GM18517 (cell line): Measurements from ENCODE around the gene SGCA.

ENCODE experiments used
- ATAC-seq: cut with Tn5 transposase; IDR thresholded peaks from one replicate; pipeline ENCODE4 v1.9.1; 2021; ENCODE audit warnings: mild to moderate bottlenecking, moderate library complexity; ENCODE audit not compliant: unreplicated experiment

The SGCA gene

DNA sequence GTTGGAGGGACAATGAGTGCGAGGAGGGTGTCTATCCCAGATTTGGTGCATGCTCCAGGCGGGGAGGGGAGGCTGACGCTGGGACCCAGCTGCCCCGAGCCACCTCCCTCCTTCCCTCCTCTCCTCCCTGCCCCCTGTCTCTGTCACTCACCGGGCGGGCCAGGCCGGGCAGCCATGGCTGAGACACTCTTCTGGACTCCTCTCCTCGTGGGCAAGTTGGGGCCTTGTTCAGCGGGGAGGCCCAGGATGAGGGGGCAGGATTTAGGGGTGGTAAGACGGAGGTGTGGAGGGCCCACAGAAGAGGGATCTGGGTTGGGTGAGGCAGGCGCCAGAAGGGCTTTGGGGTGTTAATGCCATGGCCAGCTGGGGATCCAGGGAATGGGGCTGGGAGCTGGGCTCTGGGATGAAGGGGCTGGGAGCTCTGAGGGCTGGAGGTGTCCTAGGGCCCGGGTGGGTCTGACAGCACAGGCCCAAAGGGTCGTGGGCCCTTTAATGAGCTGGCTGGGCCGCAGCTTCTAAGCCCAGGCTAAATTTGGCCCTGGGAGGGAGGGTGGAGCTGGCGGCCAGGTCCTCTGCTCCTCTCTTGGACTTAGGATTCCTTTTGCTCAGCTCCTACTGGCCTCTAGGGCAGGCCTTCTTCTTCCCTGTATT, at the start of gene SGCA:
Gene SGCA, plus strand, starts transcription at position 139 of the 651 bp plus-strand sequence. Its CDS starts 36 bp downstream, at position 175.
- no peak for ATAC-seq

DNA sequence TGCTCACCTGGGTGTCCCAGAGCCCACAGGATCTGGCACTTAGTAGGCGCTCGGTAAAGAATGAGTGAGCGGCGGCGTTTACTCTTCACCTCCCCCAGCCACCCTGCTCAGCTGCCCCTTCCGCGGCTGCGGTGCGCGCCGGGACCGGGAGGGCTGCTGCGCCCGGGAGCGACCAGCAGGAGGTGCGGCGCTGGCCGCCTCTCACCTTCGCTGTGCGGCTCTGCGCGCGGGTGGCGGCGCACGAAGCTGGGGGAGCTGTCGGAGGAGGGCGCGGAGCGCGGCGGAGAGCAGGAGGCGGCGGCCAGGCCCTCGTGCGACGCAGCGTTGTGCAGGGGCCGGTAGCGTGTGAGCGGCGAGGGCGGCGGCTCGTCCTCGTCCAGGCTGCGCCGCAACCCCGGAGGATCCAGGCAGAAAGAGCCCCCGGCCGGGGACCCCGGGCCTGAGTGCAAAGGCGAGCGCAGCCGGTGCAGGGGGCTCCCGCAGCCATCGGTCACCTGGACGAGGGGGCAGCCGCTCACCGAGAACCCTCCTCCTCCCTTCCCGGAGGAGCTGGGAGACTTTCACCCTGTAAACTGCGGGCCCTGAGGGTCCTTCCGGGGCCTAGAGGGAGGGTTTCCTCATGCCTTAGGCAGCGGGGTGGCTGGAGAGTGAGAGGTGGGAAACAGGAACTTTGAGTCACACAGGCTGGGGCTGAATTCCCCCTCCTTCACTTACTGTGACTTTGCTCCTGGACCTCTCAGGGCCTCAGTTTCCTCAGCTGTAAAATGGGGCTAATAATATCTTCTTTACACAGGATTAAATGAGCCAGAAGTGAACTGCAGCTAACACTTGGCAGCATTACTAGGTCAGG, 48.4 kb upstream of the SGCA start:
- no peak for ATAC-seq

DNA sequence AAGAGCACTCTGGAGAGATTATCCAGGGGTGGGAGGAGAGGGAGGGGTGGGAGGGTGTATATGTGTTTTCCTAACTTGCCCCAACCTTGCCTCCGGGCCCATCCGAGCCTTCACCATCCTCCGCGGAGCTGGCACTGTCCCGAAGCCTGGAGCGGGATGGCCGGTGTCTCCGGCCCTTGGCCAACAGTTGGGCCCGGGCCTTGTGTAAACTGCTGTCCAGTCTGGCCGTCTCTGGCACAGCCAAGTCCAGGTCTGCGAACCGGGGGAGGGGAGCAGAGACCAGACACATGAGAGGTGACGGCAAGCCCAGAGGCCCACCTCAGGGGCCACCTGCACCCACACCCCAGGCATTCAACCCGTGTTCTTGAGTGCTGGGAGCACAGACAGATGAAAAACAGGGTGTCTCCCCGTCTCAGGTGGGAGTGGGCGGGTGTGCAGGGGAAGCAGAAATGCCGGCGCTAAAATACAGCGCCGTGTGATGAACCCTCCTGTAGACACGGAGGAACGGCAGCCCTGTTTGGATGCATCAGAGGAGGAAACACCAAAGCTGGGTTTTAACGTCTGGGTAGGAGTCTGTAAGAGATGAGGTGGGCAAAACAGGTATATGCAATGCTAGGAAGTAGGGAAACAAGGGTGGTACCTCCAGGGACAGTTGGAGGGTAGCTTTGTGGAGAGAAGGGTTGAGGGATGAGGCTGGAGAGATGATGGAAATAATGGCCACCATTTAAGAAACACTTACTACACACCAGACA, 47.6 kb upstream of the SGCA start:
- no peak for ATAC-seq

DNA sequence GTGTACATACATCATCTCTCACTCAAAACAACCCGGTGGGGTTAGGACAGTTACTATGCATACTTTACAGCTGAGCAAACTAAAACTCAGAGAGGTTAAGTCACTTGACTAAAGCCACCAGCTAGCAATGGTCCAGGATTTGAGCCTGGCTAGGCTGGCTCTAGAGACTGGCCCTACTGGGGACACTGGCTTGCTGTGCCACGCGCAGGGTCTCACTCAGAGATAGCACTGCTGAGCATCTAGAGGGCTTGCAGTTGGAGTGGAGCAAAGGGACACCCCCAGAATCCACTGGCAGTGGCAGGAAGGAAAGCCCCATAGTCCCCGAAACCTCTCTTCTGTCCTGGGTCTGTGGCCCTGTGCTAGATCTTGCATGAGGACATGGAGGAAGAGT, 47.0 kb upstream of the SGCA start:
- ATAC-seq, result no peak

DNA sequence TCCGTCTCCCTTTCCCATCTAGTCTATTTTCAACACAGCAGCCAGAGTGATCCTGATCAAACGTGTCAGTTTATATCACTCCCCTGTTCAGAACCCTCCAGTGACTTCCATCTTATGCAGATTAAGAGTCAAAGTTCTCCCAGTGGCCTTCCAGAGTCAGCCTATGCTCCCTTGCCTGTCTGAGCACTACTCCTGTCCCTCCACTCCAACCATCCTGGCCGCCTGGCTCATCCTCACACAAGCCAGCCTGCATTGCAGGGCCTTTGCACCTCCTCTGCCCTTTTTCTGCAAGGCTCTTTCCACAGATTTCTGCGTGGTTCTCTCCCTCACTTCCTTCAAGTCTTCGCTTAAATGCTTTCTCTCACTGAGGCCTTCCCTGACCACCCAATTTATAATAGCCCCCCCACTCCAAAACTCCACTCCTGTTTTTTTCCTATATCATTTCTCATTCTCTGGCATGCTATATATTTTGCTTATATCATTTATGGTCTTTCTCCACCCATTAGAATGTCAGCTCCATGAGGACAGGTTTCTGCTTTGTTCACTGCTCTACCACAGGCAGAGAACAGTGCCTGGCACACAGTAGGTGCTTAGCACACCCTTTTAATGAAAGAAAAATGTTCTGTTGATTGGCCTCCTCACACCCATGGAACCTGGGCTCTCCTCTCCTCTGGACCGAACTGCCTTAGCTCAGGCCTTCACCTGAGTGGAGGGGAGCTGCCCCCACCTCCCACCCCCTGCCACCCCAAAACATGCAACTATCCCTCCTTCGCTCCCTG, 45.1 kb upstream of the SGCA start:
- ATAC-seq, result no peak

DNA sequence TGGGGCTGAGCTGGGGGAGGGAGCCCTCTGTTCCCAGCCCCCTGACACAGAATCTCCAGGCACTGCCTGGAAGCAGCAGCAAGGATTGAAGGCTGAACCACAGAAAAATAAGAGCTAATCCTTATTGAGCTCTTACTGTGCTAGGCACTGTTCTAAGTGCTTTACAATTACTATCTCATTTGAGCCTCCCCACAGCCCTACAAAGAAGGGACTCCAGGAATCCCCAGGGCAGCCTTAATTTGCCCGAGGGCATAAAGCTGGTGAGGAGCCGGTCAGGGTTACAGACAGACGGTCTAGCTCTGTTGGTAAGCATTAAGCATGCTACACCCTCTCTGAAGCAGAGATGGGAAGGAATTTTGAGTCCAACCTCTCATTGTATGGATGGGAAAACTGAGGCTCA, 42.9 kb upstream of the SGCA start:
- ATAC-seq, result no peak

DNA sequence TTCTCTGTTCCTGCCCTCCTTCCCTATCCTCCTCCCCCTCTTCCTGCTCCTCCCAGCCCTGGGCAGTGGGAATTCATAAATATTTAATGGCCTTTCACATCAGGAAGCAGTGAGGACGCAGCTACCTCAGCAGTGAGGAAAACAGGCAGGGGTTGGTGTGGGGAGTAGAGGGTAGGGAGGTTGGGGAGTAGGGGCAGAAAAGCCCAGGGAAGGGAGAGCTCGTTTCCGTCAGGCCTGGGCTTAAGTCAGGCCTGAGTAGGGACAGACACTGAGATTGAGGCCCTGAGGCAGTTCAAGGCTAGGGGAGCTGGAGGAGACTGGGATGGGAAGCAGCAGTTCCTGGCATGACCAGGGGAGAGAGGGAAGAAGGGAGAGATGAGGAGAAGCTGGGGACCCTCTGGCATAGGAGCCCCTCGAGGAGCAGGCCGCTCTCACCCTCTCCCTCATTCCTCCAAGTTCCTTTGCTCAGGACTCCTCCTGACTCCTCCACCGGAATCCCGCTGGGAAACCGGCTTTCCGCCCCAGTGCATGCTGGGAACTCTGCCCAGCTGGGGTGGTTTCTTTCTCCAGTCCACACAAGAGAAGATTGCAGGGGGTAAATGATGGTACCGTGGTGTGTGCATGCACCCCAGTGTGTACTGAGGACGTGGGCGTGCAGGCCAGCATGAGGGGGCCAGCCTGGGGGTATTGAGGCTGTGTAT, 42.0 kb upstream of the SGCA start:
- no peak for ATAC-seq

DNA sequence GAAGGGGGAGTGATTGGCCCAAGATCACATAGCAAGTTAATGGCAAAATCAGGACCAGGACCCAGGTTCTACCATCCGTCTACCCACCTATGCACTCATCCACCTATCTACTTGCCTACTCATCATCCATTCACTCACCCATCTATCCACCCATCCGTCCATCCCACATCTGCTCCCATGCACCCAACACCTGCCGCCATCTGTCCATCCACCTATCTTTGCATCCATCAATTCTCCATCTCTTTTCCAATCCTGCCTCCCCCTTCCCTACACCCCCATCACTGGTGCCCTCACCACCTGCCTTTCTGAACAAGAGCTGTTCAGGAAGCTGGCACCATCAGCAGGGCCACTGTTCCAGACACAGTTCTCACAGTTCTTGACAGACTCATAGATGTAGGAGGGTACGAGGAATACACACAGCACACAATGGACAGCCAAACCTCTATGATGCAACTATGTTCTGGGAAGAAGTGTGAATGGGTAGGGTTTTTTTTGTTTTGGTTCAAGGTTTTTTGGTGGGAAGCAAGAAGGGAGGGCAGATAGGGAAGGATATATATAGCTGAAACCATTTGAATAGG, 40.3 kb upstream of the SGCA start:
- no peak for ATAC-seq

DNA sequence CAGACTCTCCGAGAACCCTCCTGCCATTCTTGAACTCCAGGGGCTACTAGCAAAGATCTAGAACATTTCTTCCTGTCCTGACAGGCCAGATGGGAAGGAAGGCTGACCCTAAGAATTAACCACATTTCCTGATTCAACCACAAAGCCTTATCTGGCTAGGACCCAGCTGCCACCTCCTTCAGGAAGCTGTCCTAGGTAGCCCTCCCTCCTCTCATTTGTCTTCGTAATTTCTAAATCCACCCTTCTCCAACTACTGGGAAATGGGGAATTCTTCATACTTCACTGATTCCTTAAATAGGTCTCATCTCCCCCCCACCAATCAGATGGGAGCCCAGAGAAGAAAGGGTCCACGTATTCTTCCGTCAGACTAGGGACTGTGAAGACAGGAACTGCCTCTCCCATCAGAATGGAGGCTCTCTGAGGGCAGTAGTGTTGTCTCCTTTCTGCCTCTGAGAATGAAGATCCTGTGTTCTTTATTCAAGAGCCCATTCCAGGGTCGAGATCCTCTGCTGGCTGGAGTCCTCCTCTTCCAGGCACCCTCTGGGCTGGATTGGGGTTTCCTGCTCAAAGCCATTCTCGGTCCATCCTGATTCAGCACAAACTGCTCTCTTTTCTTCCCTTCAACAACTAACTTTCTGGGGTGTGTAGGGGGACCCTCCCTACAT, 38.0 kb upstream of the SGCA start:
- ATAC-seq, result no peak

DNA sequence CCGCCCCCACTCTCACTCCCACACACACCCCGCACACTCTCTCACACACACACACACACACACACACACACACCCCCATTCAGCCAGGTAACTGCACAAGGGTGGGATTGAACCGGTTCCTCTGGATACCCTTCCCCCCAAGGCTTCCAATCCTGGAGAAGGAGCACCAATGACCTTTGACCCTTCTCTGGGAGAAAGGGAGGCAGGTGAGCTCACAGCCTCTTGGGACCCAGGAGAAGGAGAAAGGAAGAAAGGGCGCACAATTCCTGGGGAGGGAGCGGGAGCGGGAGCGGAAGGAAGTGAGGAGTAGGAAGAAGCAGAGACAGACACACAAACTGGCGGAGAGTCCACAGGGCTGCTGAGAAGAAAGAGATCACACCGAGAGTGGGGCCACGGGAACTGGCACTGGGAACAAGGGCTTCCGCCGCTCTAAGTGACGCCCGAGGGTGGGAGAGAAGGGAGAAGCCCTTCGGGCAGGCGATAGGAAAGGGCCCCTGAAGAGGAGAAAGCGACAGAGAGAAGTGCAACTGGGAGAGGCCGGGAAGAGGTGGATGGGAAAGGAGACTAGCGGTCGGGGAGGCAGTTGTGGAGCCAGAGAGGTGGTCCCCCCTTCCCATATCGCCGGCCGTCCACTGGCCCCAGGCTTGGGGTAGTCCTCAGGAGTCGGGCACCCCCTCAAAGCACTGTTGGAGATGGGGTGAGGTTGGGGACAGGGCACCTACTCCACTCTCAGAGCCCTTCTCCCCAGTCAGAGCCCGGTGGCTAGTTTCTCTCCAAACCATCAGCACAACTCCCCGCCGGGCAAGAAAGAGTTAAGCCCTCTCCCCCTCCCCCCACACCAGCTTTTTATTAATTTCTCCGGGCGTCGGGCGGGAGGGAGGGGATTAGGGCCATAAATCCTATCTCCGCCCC, 37.1 kb upstream of the SGCA start:
- ATAC-seq, result no peak

DNA sequence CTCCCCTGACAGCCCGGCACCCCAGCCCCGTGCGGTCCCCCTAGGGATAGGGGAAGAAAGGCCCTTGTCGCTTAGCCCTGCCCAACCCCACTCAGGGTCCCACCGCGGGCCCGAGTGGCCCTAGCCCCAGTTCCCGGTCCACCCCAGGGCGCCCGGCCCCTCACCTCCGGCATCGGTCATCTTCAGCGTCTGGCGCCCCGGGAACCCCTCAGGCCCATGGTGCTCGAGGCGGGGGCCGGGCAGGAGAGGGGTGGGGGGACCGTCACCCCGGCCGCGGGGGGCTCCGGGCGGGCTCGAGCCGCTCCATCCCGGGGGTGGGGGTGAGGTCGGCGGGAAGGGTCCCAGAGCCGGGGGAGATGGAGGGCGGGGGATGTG, 36.5 kb upstream of the SGCA start:
- ATAC-seq, result no peak

DNA sequence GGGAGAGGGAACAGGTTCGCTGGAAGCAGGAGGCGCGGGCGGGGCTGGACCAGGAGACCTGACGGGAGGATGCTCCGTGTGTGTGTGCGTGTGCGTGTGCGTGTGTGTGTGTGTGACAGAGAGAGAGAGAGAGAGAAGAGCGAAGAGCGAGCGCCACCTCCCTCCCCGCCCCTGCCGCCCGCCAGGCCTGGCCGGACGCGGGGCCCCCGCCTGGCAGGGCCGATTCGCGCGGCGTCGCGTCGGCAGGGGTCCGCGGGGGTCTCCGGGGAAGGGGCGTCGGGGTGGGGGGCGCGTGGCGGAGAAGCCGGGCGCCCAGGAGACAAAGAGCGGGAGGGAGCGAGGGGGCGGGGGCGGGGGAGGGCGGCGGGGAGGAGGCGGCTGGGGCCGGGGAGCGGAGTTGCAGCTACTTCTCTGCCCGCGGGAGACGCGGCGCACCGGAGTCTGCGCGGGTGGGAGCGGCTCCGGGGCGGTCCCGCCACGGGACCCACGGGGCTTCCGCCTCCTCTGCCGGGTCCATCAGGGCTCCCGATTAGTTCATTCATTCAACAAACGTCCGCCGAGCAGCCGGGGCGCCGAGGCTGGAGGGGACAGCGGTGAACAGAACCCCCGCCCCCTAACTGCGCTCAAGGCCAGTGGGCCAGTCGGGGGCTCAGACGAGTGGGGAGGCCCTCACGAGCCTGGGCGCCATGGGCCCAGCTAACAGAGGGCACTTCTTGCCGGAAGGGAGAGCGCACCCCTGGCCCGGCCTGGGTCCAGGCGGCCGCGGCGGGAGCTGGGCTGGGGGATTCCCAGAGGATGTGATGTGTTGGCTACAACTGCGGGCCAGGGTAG, 35.9 kb upstream of the SGCA start, which contains the start of gene SAMD14:
Gene SAMD14, minus strand, starts transcription at position 433 of the 831 bp plus-strand sequence. CDS start 5,201 bp downstream, outside the sequence.
- ATAC-seq, result no peak

DNA sequence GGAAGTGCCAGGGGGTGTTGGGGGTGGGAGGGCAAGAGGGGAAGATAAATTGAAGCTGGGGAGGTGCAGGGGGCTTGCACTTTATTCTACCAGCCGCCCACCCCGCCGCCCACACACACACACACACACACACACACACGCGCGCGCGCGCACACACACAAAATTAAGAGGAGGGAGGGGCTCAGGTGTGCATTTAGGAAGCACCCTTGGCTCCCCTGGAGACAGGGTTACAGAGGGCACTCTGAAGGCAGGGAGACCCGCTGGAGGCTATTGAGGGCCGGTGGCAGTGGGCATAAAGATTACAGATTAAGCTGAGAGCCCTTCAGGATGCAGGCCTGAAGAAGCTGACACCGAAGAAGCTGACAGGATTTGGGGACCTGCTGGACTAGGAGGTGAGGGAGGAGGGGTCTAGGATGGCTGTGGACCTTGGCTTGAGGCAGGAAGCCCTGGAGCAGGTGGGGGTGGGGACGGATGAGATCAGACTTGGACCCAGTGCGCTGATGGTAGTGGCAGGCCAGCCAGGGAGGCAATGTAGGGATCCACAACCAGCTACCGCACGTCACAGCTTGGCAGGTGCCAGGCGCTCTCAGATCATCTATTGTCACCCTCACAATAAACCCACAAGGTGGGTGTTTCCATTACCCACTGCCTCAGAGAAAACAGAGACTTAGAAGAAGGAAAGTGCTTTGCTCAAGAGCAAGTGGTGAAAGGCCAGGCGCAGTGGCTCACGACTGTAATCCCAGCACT, 35.1 kb upstream of the SGCA start:
- no peak for ATAC-seq

DNA sequence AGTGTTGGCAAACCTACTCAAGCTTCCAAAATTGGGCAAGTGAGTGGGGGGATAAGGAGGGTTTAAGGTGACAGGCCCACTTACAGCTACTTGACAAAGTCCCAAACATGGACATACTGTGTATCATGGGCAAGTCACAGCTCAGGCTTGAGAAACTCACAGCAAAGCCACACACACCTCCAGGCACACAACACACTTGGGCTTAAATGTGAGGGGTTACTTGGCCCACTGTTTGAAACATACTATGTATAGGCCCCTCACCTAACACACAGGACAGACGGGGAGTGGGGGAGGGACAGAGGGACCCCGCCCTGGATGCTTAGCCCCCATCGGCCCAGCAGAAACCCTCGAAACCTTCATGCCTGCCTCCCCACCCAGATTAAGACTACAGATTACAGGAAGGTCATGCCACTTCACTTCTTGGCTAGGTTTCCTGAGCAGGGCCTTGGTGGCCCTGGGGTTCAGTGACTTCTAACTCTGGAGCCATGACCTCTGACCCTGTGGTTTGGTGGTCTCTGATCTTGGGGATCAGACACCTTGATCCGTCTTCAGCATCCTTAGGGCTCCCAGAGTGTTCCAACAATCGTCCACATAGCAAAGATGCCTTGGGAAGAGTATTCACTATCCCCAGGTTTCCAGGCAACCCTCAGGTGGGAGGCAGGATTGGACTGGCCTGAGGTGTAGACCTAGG, 33.6 kb upstream of the SGCA start:
- ATAC-seq, result no peak

DNA sequence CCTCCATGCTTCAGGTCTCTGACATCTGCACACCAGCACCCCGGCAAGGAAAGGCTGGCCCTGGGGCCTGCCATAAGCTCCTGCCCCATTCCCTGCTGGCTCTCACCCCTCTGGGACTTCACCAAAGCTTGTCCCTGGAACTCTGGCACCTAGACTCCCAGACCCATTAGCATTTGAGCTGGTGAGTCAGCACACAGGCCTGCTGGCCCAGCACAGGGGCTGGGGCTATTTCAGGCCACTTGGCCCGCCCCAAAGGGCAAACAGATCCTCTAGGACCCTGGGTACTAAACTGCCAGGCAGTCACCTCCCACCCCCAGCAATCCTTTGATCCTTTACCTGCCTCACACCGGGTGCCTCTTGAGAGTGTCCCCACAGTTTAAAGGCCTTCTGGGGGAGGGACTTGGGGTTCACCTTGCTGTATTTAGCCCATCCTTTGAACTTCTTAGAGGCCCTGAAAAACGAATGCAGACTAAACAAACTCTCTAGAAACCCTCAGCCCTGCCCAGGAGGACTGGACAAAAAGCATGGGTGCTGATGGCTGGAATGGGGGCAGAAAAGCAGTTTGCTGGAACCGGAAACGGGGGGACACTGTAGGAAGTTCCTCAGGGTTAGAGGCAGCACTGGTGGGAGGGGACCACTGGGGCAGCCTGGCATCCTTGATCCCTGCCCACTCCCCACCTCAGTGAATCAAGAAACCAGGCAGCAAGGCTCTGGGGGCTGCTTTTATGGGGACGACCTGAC, 32.6 kb upstream of the SGCA start:
- no peak for ATAC-seq

DNA sequence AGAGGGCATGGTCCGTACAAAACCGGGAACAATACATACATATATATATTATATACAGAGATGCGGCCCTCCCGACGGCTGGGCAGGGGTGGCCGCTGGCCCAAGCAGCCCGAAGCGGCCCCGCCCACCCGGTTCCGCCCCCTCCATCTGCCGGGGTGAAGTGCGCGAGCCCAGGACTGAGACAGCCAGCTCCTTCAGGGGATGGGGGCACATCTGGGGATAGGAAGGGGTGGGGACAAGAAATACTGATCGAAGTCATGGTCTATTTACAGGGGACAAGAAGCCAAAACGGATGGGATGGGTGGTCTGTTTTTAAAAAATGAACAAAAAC, 32.1 kb upstream of the SGCA start:
- no peak for ATAC-seq
